ENCODE measurements around the gene ATP2C1.

DNA sequence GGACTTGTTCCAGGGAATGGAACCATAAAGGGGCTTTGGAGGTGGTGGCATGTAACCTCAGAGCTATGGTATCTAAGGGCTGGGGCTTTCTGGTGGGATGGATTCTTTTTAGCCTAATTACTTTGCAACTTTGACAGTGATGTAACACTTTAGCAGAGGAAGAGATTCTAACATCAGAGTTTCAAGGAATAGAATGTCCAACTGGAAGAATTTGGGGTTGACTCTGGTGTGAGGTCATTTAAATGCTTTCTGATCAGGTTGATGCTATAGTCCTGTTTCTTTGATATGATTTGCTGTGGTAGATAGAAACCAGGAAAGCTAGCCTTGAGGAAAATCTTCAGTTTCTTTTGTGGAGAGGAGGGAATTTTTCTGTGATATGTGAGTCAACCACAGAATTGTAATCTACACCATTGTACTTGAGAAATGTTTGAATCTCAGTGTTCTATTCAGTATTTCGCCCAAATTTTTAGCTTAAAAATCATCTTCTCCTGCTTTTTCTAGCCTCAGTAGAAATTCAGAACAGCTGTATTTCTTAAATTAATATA is 40.0 kb downstream of the ATP2C1 start:
- no peak for TF ChIP-seq POLR2A (IDR thresholded peaks at IDR 0.05; ENCODE audit: low read length)
- TF ChIP-seq GATA1 (IDR thresholded peaks at IDR 0.05; ENCODE audit: low read depth, low read length), result no peak
